Panc1 (cell line): ENCODE results near the gene SYN1. TPM values are rescaled to one million over a fixed set of nuclear protein-coding genes. Genes with fewer than 3 reads are reported as not detected.

ENCODE experiments used
- ATAC-seq: fragments of 200-7000 bp; cut with Tn5 transposase; 2 replicates; pipeline ENCODE4 v1.9.1; 2020; ENCODE audit warnings: mild to moderate bottlenecking, moderate library complexity
- BruUV-seq: library from RNA; stranded (reverse); fragments of 400-500 nt; replicated peaks from 2 replicates; lab custom pipeline; 2021; lab: Mats Ljungman, UMichigan
- CTCF ChIA-PET: fragments of 300-600 bp; sonication (Branson Sonifier 250); formaldehyde crosslinking; loops from one replicate; lab custom pipeline; 2022; ENCODE audit warnings: antibody characterized with exemption; lab: Charles Lee
- POLR2A ChIA-PET: fragments of 300-600 bp; sonication (Branson Sonifier 250); formaldehyde crosslinking; loops from one replicate; lab custom pipeline; 2022; ENCODE audit warnings: antibody characterized with exemption; lab: Charles Lee
- DNase-seq: peaks from one replicate; pipeline ENCODE4 v3.0.0-alpha.2; 2010; ENCODE audit warnings: low read depth, low spot score
- H3K27ac ChIP-seq: 2 replicates; pipeline ENCODE4 v1.5.1; 2011; ENCODE audit warnings: mild to moderate bottlenecking, low read length, inconsistent platforms
- H3K27me3 ChIP-seq: fragments of 200-500 bp; sonication (Bioruptor generic); 2 replicates; pipeline ENCODE4 v1.6.0; 2014; ENCODE audit warnings: low read length, inconsistent platforms; ENCODE audit not compliant: control insufficient read depth, insufficient read depth
- H3K36me3 ChIP-seq: fragments of 200-500 bp; sonication (Bioruptor generic); 2 replicates; pipeline ENCODE4 v1.5.1; 2014; ENCODE audit warnings: inconsistent platforms, mild to moderate bottlenecking, low read length, moderate library complexity; ENCODE audit not compliant: control insufficient read depth, insufficient read depth
- H3K4me1 ChIP-seq: 2 replicates; pipeline ENCODE4 v1.5.1; 2011; ENCODE audit warnings: inconsistent platforms, mild to moderate bottlenecking, low read length, moderate library complexity; ENCODE audit not compliant: control insufficient read depth, insufficient read depth
- H3K4me3 ChIP-seq, 2 experiments: 2 replicates each; pipeline ENCODE4 v1.5.1; 2011 to 2012; ENCODE audit warnings: low read depth in 2 of 2, low read length in 2 of 2, mild to moderate bottlenecking in 2 of 2, inconsistent platforms in 1 of 2, moderate library complexity in 1 of 2
- H3K9me3 ChIP-seq: fragments of 200-500 bp; sonication (Bioruptor generic); 2 replicates; pipeline ENCODE4 v1.5.1; 2014; ENCODE audit warnings: low read depth, mild to moderate bottlenecking, inconsistent platforms, low read length, moderate library complexity; ENCODE audit not compliant: control insufficient read depth, insufficient read depth
- POLR2AphosphoS5 ChIP-seq: IDR thresholded peaks from 2 replicates; pipeline ENCODE4 v1.6.1; 2012; ENCODE audit warnings: mild to moderate bottlenecking, low read depth, low read length, moderate library complexity
- SIN3A ChIP-seq: IDR thresholded peaks from 2 replicates; pipeline ENCODE4 v1.6.1; 2012; ENCODE audit warnings: low read depth, mild to moderate bottlenecking, low read length, moderate library complexity, borderline replicate concordance; ENCODE audit not compliant: insufficient read depth
- TCF7L2 ChIP-seq: IDR thresholded peaks from 2 replicates; pipeline ENCODE4 v1.6.1; 2011; ENCODE audit warnings: mild to moderate bottlenecking, low read depth, low read length, inconsistent platforms
- in situ Hi-C: cut with HindIII; loops from 2 replicates; pipeline ENCODE4 v1.10.0; 2016; ENCODE audit warnings: low sequenced_read_pairs, low pct_unique_long_range_greater_than_20kb
- intact Hi-C: fragments of 100-400 bp; cut with micrococcal nuclease; formaldehyde crosslinking; loops from one replicate; pipeline ENCODE4 v1.10.0; 2022; ENCODE audit not compliant: unreplicated experiment
- total RNA-seq: library from RNA; stranded (reverse); gene quantifications from one replicate; pipeline ENCODE4 v1.2.1, GENCODE V29; 2021; ENCODE audit not compliant: unreplicated experiment
- TF ChIP-seq, protein P1 (sequence below): fragments of 450-650 bp; IDR thresholded peaks from 2 replicates; pipeline ENCODE4 v1.5.1; 2017; ENCODE audit warnings: mild to moderate bottlenecking
- TF ChIP-seq, protein P2 (sequence below), 2 experiments: IDR thresholded peaks; 2 replicates each; pipeline ENCODE4 v1.6.1; 2011 to 2012; ENCODE audit warnings: low read depth in 2 of 2, control low read depth in 1 of 2, low read length in 1 of 2, mild to moderate bottlenecking in 1 of 2, moderate library complexity in 1 of 2; ENCODE audit not compliant: insufficient read depth in 1 of 2

SYN1 gene
- total RNA-seq, 1 experiment from 2014 or later = 1.0 TPM

DNA sequence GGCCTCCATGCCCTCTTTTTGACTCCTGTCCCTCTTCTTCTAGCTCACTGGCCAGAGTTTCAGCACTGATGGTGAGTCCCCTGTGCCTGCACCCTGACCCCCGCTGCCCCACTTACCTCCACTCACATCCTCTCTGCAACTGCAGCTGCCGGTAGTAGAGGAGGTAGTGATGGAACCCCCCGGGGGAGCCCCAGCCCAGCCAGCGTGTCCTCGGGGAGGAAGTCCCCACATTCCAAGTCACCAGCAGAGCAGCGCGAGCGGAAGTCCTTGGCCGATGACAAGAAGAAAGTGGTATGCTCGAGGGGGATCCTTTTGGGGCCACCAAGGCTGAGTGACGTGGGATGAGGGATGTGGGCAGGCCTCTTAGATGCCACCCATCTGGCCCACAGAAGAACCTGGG, 52.8 kb downstream of the SYN1 start:
- Histone ChIP-seq H3K4me1 (no peaks in the 10 kb centered on the region), H3K4me3 (no peak overlapping the region), H3K36me3 (no peaks in the 10 kb centered on the region; the same call in none of the 2 replicates), H3K9me3 (no peaks in the 10 kb centered on the region), H3K27ac (no peak overlapping the region), H3K27me3 (no peaks in the 10 kb centered on the region)
- intact Hi-C loops = no loop called here
- in situ Hi-C loops = no loop called here
- no TSS peak for BruUV-seq
- DNase-seq (no peak), ATAC-seq (no peak)
- ChIA-PET CTCF (no interaction called here), POLR2A (no interaction called here)
- TF ChIP-seq TCF7L2 (no peak), SIN3A (no peak), POLR2AphosphoS5 (no peak)
- TF ChIP-seq, protein P1, sequence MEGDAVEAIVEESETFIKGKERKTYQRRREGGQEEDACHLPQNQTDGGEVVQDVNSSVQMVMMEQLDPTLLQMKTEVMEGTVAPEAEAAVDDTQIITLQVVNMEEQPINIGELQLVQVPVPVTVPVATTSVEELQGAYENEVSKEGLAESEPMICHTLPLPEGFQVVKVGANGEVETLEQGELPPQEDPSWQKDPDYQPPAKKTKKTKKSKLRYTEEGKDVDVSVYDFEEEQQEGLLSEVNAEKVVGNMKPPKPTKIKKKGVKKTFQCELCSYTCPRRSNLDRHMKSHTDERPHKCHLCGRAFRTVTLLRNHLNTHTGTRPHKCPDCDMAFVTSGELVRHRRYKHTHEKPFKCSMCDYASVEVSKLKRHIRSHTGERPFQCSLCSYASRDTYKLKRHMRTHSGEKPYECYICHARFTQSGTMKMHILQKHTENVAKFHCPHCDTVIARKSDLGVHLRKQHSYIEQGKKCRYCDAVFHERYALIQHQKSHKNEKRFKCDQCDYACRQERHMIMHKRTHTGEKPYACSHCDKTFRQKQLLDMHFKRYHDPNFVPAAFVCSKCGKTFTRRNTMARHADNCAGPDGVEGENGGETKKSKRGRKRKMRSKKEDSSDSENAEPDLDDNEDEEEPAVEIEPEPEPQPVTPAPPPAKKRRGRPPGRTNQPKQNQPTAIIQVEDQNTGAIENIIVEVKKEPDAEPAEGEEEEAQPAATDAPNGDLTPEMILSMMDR = no peak
- TF ChIP-seq, protein P2, sequence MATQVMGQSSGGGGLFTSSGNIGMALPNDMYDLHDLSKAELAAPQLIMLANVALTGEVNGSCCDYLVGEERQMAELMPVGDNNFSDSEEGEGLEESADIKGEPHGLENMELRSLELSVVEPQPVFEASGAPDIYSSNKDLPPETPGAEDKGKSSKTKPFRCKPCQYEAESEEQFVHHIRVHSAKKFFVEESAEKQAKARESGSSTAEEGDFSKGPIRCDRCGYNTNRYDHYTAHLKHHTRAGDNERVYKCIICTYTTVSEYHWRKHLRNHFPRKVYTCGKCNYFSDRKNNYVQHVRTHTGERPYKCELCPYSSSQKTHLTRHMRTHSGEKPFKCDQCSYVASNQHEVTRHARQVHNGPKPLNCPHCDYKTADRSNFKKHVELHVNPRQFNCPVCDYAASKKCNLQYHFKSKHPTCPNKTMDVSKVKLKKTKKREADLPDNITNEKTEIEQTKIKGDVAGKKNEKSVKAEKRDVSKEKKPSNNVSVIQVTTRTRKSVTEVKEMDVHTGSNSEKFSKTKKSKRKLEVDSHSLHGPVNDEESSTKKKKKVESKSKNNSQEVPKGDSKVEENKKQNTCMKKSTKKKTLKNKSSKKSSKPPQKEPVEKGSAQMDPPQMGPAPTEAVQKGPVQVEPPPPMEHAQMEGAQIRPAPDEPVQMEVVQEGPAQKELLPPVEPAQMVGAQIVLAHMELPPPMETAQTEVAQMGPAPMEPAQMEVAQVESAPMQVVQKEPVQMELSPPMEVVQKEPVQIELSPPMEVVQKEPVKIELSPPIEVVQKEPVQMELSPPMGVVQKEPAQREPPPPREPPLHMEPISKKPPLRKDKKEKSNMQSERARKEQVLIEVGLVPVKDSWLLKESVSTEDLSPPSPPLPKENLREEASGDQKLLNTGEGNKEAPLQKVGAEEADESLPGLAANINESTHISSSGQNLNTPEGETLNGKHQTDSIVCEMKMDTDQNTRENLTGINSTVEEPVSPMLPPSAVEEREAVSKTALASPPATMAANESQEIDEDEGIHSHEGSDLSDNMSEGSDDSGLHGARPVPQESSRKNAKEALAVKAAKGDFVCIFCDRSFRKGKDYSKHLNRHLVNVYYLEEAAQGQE (IDR thresholded peaks at IDR 0.05; ENCODE audit: insufficient read depth in 1 of 2, low read depth in 2 of 2, low read length in 1 of 2) = no peak

DNA sequence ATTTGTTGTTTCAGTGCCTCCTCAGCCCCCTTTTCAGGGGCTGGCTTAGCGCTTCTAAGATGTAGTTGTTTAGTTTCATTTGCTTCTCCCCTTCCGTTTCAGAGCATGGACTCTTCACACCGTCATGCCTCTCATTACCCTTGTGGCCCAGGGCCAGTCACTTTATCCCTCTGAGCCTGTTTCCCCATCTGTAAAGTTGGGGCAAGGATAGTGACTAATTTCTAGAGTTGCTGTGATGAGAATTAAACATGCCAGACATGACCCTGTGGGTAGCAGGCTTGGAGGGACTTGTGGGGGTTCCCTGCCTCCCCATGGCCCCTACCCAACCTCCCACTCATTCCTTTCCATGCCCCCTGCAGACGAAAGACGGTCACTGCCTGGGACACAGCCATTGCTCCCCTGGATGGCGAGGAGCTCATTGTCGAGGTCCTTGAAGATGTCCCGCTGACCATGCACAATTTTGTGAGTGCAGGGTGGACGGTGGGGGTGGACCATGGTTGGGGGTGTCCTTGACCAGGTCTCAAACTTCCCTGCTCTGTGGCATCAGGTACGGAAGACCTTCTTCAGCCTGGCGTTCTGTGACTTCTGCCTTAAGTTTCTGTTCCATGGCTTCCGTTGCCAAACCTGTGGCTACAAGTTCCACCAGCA, 55.1 kb downstream of the SYN1 start:
- ChIA-PET CTCF (no interaction called here), POLR2A (interaction anchor here (0.5 kb wide), 1 partner anchor 83 kb away, joined by 4 read pairs; no protein-coding TSS in a partner anchor)
- H3K4me1 ChIP-seq = no peaks in the 10 kb centered on the region
- H3K27me3 ChIP-seq = no peaks in the 10 kb centered on the region
- intact Hi-C loops (no loop called here), in situ Hi-C loops (no loop called here)
- no peaks in the 10 kb centered on the region; the same call in none of the 2 replicates for H3K36me3 ChIP-seq
- TF ChIP-seq POLR2AphosphoS5 (no peak), TCF7L2 (no peak)
- TF ChIP-seq, protein P1 = no peak
- no peaks in the 10 kb centered on the region for H3K9me3 ChIP-seq
- H3K27ac ChIP-seq = no peak overlapping the region
- no TSS peak for BruUV-seq
- ATAC-seq (no peak), DNase-seq (no peak)
- H3K4me3 ChIP-seq = no peak overlapping the region
